DND-41 (cell line): ENCODE measurements around the gene DCLRE1C.
A peak's percentile ranks its signal among the peaks of the same experiment; 100 is the strongest.
"Not testable (repeated sequence)": the region's sequence is repeated elsewhere in the genome, so short reads cannot be mapped to it uniquely, and the experiment has no call there.

Experiments
- ATAC-seq: fragments of 200-7000 bp; cut with Tn5 transposase; 3 replicates; pipeline ENCODE4 v1.9.1; 2021; ENCODE audit warnings: low read depth; ENCODE audit not compliant: insufficient read depth
- DNase-seq: peaks from one replicate; pipeline ENCODE4 v3.0.0-alpha.2; 2020
- H2AFZ ChIP-seq: 2 replicates; pipeline ENCODE4 v1.6.0; 2012; ENCODE audit warnings: low read depth, low read length
- H3K27ac ChIP-seq: 2 replicates; pipeline ENCODE4 v1.5.1; 2012; ENCODE audit warnings: low read length, inconsistent platforms
- H3K27me3 ChIP-seq: fragments of 200-600 bp; sonication (generic); 2 replicates; pipeline ENCODE4 v1.6.0; 2012; ENCODE audit warnings: low read length, mild to moderate bottlenecking, inconsistent platforms; ENCODE audit not compliant: insufficient read depth, poor library complexity
- H3K36me3 ChIP-seq: 2 replicates; pipeline ENCODE4 v1.5.1; 2012; ENCODE audit warnings: low read length, inconsistent platforms; ENCODE audit not compliant: insufficient read depth
- H3K4me1 ChIP-seq: 2 replicates; pipeline ENCODE4 v1.5.1; 2012; ENCODE audit warnings: mild to moderate bottlenecking, low read length; ENCODE audit not compliant: insufficient read depth
- H3K4me2 ChIP-seq: 2 replicates; pipeline ENCODE4 v1.6.0; 2012; ENCODE audit warnings: mild to moderate bottlenecking, moderate library complexity, low read length, inconsistent platforms; ENCODE audit not compliant: insufficient read depth
- H3K4me3 ChIP-seq, 2 experiments: fragments of 200-600 bp in 1 of 2; shearing (Covaris generic) in 1 of 2; 2 replicates each; pipeline ENCODE4 v1.5.1; 2012 to 2016; ENCODE audit warnings: inconsistent platforms in 2 of 2, low read length in 2 of 2, mild to moderate bottlenecking in 2 of 2, low read depth in 1 of 2, moderate library complexity in 1 of 2
- H3K79me2 ChIP-seq: 2 replicates; pipeline ENCODE4 v1.6.0; 2012; ENCODE audit warnings: low read length, inconsistent platforms; ENCODE audit not compliant: insufficient read depth
- H3K9ac ChIP-seq: 2 replicates; pipeline ENCODE4 v1.6.0; 2012; ENCODE audit warnings: low read depth, mild to moderate bottlenecking, inconsistent platforms, low read length, moderate library complexity
- H3K9me3 ChIP-seq: 2 replicates; pipeline ENCODE4 v1.5.1; 2012; ENCODE audit warnings: low read length, moderate library complexity, mild to moderate bottlenecking, inconsistent platforms; ENCODE audit not compliant: insufficient read depth, severe bottlenecking
- H4K20me1 ChIP-seq: 2 replicates; pipeline ENCODE4 v1.6.0; 2012; ENCODE audit warnings: low read length; ENCODE audit not compliant: insufficient read depth
- EZH2 ChIP-seq: IDR thresholded peaks from 3 replicates; pipeline ENCODE4 v1.6.1; 2012; ENCODE audit warnings: borderline replicate concordance, low read depth, mild to moderate bottlenecking, moderate library complexity, low read length, inconsistent platforms; ENCODE audit not compliant: severe bottlenecking
- TF ChIP-seq, protein P1 (sequence below): IDR thresholded peaks from 2 replicates; pipeline ENCODE4 v1.5.1; 2012; ENCODE audit warnings: borderline replicate concordance, low read length, moderate library complexity, mild to moderate bottlenecking; ENCODE audit not compliant: poor library complexity, severe bottlenecking; ENCODE audit errors: extremely low read depth

The DCLRE1C gene

DNA sequence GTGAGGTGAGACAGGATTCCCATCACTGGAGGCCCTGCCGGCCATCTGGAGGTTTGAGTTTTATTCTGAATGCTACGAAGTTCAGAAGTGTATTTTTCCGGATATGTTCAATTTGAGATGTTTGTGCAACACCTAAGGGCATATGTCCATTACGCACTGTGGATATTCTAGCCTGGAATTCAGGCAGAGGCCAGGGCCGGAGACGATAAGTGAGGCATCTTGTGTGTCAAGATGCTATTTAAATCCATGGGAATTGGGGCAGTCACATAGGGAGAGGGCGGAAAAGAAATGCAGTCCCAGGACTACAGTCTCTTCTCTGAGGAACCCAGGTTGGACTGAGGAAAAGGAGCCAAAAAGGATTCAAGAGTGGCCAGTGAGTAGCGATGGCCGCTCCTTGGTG is 77.1 kb downstream of the DCLRE1C start:
- H3K27ac ChIP-seq: no peak overlapping the region
- H3K36me3 ChIP-seq: peaks cover 7% of the 10 kb centered on the region
- ATAC-seq (no peak), DNase-seq (no peak)
- H3K79me2 ChIP-seq: peaks cover 52% of the 10 kb centered on the region
- peak overlapping the region; percentile 82 for H3K4me2 ChIP-seq
- peak overlapping the region; percentile 99; the same call in 1 of the 2 replicates for H3K9ac ChIP-seq
- no peaks in the 10 kb centered on the region for H3K9me3 ChIP-seq
- no peaks in the 10 kb centered on the region for H3K27me3 ChIP-seq
- peaks cover 37% of the 10 kb centered on the region for H3K4me1 ChIP-seq
- H2AFZ ChIP-seq: no peak overlapping the region
- H3K4me3 ChIP-seq: peak overlapping the region in 1 of 2 experiments; percentile 99; a peak in 1 of 4 replicates
- TF ChIP-seq, protein P1, sequence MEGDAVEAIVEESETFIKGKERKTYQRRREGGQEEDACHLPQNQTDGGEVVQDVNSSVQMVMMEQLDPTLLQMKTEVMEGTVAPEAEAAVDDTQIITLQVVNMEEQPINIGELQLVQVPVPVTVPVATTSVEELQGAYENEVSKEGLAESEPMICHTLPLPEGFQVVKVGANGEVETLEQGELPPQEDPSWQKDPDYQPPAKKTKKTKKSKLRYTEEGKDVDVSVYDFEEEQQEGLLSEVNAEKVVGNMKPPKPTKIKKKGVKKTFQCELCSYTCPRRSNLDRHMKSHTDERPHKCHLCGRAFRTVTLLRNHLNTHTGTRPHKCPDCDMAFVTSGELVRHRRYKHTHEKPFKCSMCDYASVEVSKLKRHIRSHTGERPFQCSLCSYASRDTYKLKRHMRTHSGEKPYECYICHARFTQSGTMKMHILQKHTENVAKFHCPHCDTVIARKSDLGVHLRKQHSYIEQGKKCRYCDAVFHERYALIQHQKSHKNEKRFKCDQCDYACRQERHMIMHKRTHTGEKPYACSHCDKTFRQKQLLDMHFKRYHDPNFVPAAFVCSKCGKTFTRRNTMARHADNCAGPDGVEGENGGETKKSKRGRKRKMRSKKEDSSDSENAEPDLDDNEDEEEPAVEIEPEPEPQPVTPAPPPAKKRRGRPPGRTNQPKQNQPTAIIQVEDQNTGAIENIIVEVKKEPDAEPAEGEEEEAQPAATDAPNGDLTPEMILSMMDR: no peak
- TF ChIP-seq EZH2: no peak
- H4K20me1 ChIP-seq: peaks cover 8% of the 10 kb centered on the region; the same call in 1 of the 2 replicates

DNA sequence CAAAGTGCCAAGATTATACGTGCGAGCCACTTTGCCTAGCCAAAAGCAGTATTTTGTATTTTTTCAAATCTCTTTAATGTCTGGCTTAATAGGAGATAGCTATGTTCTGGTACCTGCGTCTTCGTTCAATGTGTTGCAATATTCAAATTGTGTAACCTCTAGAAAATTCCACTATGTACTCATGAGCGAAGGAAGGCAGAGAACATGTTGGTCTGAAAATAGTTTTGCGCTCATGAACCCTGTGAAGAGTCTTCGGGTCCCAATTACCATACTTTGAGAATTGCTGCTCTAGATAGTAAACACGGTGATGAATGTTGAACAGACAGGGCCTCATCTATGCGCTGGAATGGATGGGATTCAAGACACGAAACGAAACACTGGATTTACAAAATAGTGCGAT is 78.0 kb downstream of the DCLRE1C start:
- H3K4me2 ChIP-seq: no peak overlapping the region
- no peak for DNase-seq

DNA sequence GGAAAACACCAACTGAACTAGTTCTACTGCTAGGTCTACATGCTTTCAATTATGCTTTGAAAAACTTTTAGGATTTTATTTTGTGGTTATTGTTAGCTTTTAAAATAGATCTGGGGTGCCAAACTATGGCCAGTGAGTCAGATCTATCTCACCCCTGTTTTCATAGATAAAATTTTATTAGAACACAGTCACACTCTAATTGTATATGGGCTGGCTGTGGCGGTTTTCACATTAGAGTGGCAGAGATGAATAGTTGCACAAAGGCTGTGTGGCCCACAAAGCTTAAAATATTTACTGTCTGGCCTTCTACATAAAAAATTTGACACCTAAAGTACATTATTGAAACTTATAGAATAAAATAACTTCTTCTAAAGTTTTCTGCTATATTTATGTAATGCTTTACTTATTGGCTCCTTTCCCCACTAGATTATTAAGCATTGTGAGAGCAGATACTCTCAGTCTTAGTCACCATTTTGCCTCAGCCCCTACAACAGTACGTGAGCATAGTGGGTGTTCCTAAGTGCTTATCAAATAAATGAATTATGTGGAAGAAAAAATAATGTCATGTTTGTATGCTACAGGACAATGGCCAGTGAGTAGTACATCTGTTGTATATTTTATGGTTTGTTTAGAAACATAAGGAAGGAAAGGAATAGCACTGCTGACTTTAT is 80.7 kb downstream of the DCLRE1C start:
- ATAC-seq: no peak
- H3K36me3 ChIP-seq: peaks cover 38% of the 10 kb centered on the region

More for the DNA sequence above, 78.0 kb downstream of the DCLRE1C start:
- Histone ChIP-seq H3K79me2 (peaks cover 44% of the 10 kb centered on the region), H3K9ac (no peak overlapping the region), H3K27ac (no peak overlapping the region), H3K27me3 (no peaks in the 10 kb centered on the region), H3K4me3 (no peak overlapping the region), H3K9me3 (no peaks in the 10 kb centered on the region), H3K36me3 (peaks cover 12% of the 10 kb centered on the region), H4K20me1 (peaks cover 8% of the 10 kb centered on the region; the same call in 1 of the 2 replicates), H3K4me1 (peaks cover 29% of the 10 kb centered on the region), H2AFZ (no peak overlapping the region)
- no peak for ATAC-seq
- no peak for TF ChIP-seq EZH2
- TF ChIP-seq, protein P1: no peak

DNA sequence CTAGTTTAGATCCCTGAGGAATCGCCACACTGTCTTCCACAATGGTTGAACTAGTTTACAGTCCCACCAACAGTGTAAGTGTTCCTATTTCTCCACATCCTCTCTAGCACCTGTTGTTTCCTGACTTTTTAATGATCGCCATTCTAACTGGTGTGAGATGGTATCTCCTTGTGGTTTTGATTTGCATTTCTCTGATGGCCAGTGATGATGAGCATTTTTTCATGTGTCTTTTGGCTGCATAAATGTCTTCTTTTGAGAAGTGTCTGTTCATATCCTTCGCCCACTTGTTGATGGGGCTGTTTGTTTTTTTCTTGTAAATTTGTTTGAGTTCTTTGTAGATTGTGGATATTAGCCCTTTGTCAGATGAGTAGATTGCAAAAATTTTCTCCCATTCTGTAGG is 89.0 kb downstream of the DCLRE1C start:
- H3K79me2 ChIP-seq, DNase-seq, H3K9me3 ChIP-seq, H3K9ac ChIP-seq, H3K4me1 ChIP-seq, H3K27ac ChIP-seq, H3K27me3 ChIP-seq, H2AFZ ChIP-seq, H3K4me3 ChIP-seq, ATAC-seq, H4K20me1 ChIP-seq, H3K4me2 ChIP-seq: not testable (repeated sequence)
- H3K36me3 ChIP-seq: peaks cover 60% of the 10 kb centered on the region

More for the DNA sequence above, 80.7 kb downstream of the DCLRE1C start:
- Histone ChIP-seq H3K27ac (no peak overlapping the region), H3K4me1 (peaks cover 13% of the 10 kb centered on the region), H2AFZ (no peak overlapping the region), H3K9me3 (no peaks in the 10 kb centered on the region), H3K27me3 (no peaks in the 10 kb centered on the region), H3K9ac (no peak overlapping the region), H3K79me2 (peaks cover 19% of the 10 kb centered on the region), H4K20me1 (no peaks in the 10 kb centered on the region), H3K4me2 (no peak overlapping the region), H3K4me3 (no peak overlapping the region)
- DNase-seq: no peak
- TF ChIP-seq EZH2: no peak
- TF ChIP-seq, protein P1: no peak

DNA sequence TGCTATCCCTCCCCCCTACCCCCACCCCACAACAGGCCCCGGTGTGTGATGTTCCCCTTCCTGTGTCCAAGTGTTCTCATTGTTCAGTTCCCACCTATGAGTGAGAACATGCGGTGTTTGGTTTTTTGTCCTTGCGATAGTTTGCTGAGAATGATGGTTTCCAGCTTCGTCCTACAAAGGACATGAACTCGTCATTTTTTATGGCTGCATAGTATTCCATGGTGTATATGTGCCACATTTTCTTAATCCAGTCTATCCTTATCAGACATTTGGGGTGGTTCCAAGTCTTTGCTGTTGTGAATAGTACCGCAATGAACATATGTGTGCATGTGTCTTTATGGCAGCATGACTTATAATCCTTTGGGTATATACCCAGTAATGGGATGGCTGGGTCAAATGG is 89.4 kb downstream of the DCLRE1C start:
- not testable (repeated sequence) for H3K4me1 ChIP-seq, H3K9me3 ChIP-seq, H2AFZ ChIP-seq, ATAC-seq, H3K79me2 ChIP-seq, DNase-seq, H3K4me3 ChIP-seq, H3K9ac ChIP-seq, H3K27ac ChIP-seq, H3K27me3 ChIP-seq, H3K4me2 ChIP-seq, H4K20me1 ChIP-seq
- peaks cover 56% of the 10 kb centered on the region for H3K36me3 ChIP-seq
